ENCODE data around the gene COX15. TPM values are rescaled to one million over a fixed set of nuclear protein-coding genes. Genes with fewer than 3 reads are reported as not detected.

COX15 gene
- total RNA-seq, 1 donor from 2014 or later = 52.6 TPM

DNA sequence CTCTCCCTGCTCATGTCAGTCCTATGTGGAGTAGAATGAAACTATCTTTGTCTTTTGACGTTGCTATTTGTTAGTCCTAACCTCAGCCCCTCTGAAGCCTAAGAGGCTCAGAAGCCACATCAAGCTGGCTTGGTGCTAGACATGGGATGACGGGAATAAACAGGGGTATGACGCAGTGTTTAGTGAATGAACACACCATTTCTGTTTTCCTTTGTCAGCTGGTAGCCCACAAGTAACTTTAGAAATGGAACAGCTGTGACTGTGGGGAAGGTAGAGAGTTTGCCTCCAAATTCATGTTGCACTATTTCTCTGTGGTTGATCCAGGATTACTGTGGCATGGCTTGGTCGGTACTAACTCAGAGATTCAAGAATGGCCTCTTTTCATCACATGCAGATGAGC lies 31.3 kb downstream of the COX15 start:
- TF ChIP-seq, protein P1, sequence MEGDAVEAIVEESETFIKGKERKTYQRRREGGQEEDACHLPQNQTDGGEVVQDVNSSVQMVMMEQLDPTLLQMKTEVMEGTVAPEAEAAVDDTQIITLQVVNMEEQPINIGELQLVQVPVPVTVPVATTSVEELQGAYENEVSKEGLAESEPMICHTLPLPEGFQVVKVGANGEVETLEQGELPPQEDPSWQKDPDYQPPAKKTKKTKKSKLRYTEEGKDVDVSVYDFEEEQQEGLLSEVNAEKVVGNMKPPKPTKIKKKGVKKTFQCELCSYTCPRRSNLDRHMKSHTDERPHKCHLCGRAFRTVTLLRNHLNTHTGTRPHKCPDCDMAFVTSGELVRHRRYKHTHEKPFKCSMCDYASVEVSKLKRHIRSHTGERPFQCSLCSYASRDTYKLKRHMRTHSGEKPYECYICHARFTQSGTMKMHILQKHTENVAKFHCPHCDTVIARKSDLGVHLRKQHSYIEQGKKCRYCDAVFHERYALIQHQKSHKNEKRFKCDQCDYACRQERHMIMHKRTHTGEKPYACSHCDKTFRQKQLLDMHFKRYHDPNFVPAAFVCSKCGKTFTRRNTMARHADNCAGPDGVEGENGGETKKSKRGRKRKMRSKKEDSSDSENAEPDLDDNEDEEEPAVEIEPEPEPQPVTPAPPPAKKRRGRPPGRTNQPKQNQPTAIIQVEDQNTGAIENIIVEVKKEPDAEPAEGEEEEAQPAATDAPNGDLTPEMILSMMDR (IDR thresholded peaks at IDR 0.05; ENCODE audit: unreplicated experiment) = no peak
- Mint-ChIP-seq H3K36me3 (peaks cover 67% of the 10 kb centered on the region), H3K9me3 (no peaks in the 10 kb centered on the region), H3K27me3 (ENCODE audit: low read depth) (no peaks in the 10 kb centered on the region), H3K4me3 (no peak overlapping the region), H3K27ac (no peak overlapping the region), H3K4me1 (no peaks in the 10 kb centered on the region)
- no peak for DNase-seq (ENCODE audit: low spot score in 2 of 2, unreplicated experiment in 2 of 2)

- Mint-ChIP-seq H3K36me3 (peaks cover 62% of the 10 kb centered on the region), H3K27ac (no peak overlapping the region)
- no peak for DNase-seq (ENCODE audit: low spot score in 2 of 2, unreplicated experiment in 2 of 2)
Observed at GRCh38 chr10:99698504-99699080, 33.3 kb downstream of the COX15 start.

GRCh38 chr10:99695761-99696160 lies 36.2 kb downstream of the COX15 start:
- no peak overlapping the region for H3K27ac Mint-ChIP-seq
- H3K9me3 Mint-ChIP-seq = no peaks in the 10 kb centered on the region
- peaks cover 54% of the 10 kb centered on the region for H3K36me3 Mint-ChIP-seq
- no peak overlapping the region for H3K4me3 Mint-ChIP-seq
- no peaks in the 10 kb centered on the region for H3K4me1 Mint-ChIP-seq
- no peak for DNase-seq (ENCODE audit: low spot score in 2 of 2, unreplicated experiment in 2 of 2)
- TF ChIP-seq, protein P1 (IDR thresholded peaks at IDR 0.05; ENCODE audit: unreplicated experiment) = no peak
- H3K27me3 Mint-ChIP-seq (ENCODE audit: low read depth) = no peaks in the 10 kb centered on the region

More at GRCh38 chr10:99698504-99699080, 33.3 kb downstream of the COX15 start:
- H3K9me3 Mint-ChIP-seq = no peaks in the 10 kb centered on the region
- no peaks in the 10 kb centered on the region for H3K4me1 Mint-ChIP-seq
- TF ChIP-seq, protein P1 (IDR thresholded peaks at IDR 0.05; ENCODE audit: unreplicated experiment) = no peak
- no peaks in the 10 kb centered on the region for H3K27me3 Mint-ChIP-seq (ENCODE audit: low read depth)
- no peak overlapping the region for H3K4me3 Mint-ChIP-seq

- Mint-ChIP-seq H3K4me3 (no peak overlapping the region), H3K36me3 (peaks cover 43% of the 10 kb centered on the region), H3K27ac (no peak overlapping the region), H3K27me3 (ENCODE audit: low read depth) (no peaks in the 10 kb centered on the region), H3K9me3 (no peaks in the 10 kb centered on the region), H3K4me1 (no peaks in the 10 kb centered on the region)
- TF ChIP-seq, protein P1 (IDR thresholded peaks at IDR 0.05; ENCODE audit: unreplicated experiment) = no peak
- no peak for DNase-seq (ENCODE audit: low spot score in 2 of 2, unreplicated experiment in 2 of 2)
Observed at GRCh38 chr10:99693933-99694583, 37.9 kb downstream of the COX15 start.

DNA sequence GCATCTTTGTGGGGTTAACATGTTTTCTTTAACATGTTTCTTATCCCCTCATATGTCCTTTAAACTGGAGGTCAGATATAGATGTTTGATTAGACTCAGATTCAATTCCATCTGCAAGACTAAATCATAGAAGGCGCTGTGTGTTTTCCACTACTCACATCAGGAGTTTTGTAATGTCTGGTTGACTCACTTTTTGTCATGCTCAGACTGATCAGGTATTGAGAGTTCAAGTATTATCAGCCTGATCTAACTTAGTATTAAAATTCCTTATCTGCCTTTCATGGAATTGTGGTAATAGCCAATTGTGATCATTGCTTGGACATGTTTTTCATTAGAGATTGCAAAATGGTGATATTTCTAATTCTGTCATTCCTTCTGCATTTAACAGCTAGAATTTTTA lies 42.5 kb downstream of the COX15 start:
- peaks cover 24% of the 10 kb centered on the region for H3K36me3 Mint-ChIP-seq
- TF ChIP-seq, protein P1 (IDR thresholded peaks at IDR 0.05; ENCODE audit: unreplicated experiment) = no peak
- H3K9me3 Mint-ChIP-seq = no peaks in the 10 kb centered on the region
- no peak overlapping the region for H3K4me3 Mint-ChIP-seq
- H3K4me1 Mint-ChIP-seq = no peaks in the 10 kb centered on the region
- H3K27ac Mint-ChIP-seq = no peak overlapping the region
- no peaks in the 10 kb centered on the region for H3K27me3 Mint-ChIP-seq (ENCODE audit: low read depth)
- no peak for DNase-seq (ENCODE audit: low spot score in 2 of 2, unreplicated experiment in 2 of 2)

Measured in mesothelial cell of epicardium (in vitro differentiated cells).